HG02852 (cell line): ENCODE data around the gene TMEM218.

Experiments used
- ATAC-seq: cut with Tn5 transposase; IDR thresholded peaks from one replicate; pipeline ENCODE4 v1.9.1; 2021; ENCODE audit warnings: mild to moderate bottlenecking, moderate library complexity; ENCODE audit not compliant: unreplicated experiment

TMEM218 gene

DNA sequence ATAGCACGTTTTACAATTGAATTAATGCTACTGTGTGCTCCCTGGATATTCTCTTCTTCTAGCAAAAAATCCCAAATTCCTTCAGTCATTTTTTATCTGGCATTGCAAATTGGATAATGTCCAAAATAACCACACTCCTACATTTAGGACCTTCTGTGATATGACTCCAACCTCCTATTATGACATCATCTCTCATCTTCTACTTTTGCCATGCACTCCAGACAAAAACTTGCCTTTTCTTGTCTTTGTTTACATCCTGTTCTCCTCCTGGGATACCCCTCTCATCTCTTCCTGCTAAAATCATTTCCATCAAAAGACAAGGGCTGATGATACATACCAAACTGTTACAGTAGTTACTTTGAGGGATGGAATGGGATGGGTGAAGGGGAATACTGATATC is 20.6 kb upstream of the TMEM218 start:
- no peak for ATAC-seq

DNA sequence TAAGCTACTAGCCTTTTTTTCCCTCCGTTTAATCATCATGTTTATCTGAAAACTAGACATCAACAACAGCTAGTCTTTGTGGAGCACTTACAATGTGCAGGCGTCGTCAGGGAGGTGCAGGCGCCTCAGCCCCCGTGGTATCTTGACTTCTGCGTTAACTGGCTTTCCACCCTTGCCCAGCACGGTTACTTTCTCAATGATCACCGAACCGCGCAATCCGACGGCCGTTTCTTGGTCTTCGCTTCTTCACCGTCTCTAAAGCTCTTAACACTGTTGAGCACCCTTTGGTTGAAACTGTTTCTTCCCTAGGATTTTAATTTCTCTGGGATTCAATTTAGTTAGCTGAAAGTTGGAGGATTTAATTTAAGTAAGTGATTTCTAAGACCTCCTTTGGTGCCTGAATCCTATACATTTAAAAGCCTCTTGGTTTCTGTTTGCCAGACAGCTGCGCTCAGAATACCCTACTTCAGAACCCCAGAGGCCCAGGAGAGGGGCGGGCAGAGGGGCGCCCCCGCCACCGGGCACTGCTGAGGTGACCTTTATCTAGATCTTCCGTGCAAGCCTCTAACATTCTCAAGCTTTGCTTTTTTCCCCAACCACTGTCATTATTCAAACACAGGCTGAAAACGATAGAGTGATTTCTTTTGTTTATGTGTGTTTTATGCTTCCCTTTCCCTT is 18.0 kb upstream of the TMEM218 start:
- ATAC-seq, result no peak

DNA sequence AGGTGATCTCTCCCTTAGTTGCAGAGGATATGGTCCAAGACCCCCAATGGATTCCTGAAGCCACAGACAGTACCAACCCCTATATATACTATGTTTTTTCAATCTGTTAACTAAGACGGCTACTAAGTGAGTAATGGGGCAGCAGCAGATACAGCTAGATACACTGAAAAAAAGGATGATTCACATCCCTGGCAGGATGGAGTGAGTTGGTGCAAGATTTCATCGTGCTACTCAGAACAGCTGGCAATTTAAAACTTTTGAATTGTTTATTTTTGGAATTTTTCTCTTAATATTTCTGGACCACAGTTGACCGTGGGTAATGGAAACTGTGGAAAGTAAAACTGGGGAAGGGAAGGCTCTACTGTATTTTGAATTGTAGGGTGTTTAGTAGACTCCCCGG is 17.0 kb upstream of the TMEM218 start:
- ATAC-seq, result no peak

DNA sequence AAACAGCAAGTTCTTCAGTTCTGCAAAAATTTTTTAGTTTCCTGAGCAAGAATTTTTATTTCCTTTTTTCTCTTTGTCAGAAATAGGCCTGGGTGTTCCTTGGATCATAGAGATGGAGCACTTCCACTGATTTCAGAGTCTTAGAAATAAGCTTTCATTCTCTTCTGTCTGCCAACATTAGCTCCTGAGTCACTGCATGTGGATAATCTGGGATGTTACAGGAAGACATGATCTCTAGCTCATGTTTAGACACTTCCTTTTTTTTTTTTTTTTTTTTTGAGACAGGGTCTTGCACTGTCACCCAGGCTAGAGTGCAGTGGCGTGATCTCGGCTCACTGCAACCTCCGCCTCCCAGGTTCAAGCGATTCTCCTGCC is 13.2 kb upstream of the TMEM218 start:
- no peak for ATAC-seq

DNA sequence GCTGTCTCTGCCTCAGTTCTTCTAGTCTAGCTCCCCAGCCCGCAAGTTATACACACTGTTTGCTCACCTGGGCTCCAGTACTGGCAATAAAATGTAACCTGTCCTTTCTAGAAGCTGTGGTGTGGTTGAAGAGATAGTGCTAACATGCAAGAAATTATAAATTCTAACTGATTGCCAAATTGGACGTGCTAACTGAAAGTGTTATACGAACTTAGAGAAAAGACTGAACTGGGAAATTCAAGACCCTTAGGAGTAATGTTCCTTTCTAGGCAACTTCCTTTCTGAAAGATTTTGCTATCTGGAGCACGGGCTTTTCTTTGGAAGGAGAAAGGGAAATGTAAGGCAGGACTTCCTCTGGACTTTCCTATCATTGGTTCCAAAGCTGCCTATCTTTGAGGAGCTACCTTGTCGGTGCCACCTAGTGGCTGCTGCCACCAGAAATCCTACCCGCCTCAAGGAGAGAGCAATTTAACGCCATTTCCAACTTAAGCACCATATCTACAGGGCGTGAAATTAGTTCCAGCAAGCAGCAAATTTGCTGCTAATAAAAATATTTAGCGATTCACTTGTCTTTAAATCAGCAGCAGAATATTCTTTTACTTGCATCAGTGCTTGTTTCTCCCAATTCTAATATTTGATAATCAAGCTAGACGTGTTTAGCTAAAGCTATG is 12.7 kb upstream of the TMEM218 start:
- no peak for ATAC-seq

DNA sequence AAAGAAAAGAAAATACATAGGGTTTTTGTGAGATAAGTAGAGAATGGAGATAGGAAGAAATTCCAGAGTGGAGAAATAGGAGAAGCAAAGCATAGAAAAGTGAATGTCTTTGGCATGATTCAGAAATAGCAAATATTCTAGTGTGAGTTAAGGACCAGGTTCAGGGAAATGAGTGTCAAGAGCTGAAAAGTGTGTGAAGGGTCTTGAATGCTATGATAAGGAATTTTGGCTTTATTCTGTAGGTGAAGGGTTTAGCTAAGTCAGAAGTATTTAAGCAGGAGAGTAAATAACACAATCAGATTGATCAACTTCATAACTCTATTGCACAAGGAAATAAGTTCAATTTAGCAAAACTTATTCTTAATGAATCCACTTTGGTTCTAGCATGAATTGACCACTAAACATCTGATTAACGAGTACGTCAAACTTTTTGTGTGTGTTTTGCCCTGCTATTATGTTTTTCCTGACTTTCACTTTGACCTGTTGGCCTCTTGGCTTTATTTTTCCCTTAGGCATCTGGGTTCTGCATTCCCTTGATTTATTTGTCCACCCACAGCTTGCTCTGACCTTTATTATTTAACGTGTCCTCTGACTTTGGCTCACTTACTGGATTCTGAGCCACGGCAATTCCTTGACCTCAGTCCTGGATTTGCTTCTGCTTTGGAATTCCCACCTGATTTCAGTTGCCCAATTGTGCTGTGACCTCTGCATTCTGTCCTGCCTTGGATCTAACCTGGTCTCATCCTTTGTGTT is 11.9 kb upstream of the TMEM218 start:
- ATAC-seq, result no peak

DNA sequence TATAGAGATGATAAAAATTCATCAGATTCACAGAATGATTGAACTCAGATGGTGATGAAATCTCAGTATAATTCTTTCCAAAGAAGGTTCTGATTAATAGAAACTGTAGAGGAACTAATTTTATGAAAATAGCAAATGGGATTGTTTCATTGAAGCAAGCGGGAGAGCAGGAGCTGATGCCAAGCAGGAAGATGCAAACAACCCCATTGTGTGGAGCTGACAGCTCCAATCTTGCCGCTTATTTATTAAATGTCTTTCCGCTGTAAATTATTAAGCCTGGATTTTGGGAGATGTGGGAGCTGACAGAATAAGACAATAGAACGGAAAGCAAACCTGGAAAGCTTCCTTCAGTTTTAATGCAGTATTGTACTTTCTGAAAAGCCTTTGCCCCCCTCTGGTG is 6.0 kb upstream of the TMEM218 start:
- no peak for ATAC-seq

DNA sequence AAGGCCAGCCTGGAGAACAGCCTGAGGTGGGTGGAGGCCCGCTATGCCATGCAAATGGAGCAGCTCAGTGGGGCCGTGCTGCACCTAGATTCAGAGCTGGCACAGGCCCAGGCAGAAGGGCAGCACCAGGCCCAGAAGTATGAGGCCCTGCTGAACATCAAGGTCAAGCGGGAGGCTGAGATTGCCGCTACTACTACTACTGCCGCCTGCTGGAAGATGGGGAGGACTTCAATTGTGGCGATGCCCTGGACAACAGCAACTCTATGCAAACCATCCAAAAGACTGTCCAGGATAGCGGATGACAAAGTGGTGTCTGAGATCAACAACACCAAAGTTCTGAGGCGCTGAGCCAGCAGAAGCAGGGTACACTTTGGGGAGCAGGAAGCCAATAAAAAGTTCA is 3.1 kb upstream of the TMEM218 start:
- ATAC-seq, result no peak

DNA sequence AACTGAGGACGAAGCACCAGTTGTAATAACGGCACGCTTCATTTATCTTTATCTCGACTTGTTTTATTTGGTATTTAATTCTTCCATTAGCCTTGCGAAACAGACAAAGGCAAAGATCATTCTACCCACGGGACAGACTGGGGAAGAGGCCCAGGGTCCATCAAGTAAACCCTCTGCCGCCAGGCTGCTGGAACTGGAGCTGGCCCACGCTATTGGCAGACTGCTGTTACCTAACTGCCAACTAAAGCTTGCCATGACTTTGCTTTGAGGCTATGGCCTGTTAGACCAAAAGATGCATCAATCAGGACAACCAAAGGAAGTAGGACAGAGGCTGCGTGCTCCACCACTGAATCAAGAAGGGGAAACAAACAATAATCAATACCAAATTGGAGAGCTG is 780 bp upstream of the TMEM218 start:
- no peak for ATAC-seq

DNA sequence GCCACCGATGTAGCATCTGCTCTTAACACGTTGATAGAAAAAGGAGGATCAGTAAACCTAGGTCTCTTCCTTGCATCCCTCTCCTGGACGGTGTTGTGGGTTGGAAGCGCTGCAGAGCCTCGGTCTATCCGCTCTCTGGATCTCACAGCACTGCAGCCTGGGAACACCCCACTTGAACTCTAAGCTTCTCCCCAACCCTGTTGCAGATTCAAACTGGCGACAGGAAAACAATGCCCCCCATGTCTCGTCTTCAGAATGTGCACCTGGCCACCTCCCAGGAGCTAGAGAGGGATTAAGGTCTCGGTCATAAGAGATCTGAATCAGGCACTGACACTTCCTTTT is 454 bp downstream of the TMEM218 start:
- no peak for ATAC-seq

DNA sequence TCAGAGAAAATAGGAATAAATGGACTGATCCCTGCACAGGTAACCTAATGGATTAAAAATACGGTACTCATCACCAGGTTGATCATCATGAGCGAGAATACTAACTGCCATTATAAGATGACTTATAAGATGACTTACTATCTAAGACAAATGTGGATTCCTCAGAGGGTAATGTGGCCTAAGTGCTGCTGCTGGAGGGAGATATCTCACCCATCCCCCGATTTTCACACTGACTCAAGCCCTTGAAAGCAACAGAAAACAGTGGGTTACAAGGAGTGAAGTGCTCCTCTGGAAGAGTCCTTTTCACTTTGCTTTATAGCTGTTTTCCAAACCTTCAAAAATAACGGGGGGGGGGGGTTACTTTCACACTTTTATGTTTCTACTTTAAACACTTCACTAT is 920 bp downstream of the TMEM218 start:
- ATAC-seq, result no peak

DNA sequence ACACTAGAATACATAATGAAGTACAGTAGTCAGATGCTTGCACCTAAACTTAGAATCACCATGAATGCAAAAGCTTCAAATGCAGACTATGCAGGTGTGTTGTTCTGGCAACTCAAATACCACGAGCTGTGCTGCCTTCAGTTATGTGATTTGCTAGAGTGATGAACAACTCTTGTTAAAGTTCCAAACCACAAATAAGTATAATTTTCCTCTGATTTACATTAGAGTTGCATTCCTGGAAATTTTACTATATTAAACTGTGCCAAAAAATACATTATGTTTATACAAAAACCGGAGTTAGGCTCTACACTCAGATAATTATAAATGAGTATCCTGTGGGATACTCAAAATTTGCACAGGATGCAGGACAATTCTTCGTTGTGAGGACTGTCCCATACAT is 3.0 kb downstream of the TMEM218 start:
- no peak for ATAC-seq

DNA sequence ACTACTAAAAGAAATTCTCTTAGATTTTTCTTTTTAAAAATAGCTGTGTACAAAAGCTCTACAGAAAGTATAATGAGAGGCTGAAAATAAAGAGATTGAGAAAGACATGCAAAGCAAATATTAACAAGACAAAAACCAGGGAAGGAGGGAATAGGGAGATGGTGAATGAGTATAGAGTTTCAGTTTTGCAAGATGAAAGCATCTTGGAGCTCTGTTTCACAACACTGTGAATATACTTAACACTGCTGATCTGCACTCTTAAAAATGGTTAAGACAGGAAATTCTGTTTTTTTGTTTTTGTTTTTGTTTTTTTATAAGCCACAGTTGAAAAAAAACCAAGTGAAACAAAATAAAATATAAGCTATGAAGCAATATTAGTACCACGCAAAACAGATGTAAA is 5.5 kb downstream of the TMEM218 start:
- no peak for ATAC-seq

DNA sequence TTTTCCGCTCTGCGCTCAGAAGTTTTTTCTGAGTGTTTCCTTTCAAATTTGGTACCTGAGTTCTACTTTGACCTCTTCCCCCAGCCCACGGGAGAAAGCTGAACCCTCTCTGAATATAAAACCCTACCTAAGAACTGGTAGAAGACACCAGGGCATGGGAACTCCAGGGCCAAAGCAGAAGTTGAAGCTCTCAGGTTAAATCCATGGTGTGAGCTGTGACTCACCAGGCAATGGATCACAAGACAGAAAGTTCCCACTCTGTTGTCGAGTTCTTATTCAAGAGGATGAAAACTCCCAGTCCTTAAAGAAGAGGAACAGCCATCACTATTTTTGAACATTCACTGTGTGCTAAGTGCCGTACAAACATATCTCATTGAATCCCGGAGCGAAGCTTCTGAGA is 8.9 kb downstream of the TMEM218 start:
- ATAC-seq, result no peak

DNA sequence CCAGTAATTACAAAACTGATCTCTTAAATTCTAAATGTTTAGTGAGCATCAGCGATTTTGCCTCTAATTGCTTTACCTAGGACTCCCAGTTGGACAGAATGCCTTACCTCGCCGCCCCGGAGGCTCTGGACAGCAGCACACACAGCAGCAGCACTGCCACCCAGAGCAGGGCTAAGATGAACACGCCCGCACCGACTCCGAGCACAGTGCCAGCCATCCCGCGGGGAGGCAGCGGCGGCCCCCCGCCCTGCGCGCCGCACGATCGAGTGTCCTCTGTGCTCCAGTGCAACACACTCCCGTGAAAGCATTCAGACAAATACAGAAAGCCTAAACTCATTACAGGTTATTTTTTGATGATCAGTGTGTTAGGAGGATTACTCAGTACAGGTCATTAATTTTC is 9.4 kb downstream of the TMEM218 start:
- no peak for ATAC-seq

DNA sequence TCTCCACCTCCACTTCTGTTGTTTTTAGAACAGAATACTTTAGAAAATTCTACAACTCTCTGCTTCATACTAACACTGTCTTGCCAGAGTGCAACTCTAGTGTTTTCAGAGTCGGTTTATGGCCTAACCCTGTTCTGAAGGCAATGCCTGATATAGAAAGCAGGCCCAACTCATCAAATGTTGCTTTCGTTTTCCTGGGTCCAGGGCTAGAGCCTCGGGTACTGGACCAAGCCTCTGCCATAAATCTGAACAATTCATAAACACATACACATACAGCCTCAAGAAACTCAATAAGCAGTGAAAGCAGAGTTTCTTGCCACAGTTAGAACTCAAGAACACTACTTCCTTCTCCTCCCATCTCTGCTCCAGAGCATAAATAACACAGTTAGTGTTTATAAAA is 9.8 kb downstream of the TMEM218 start:
- ATAC-seq, result no peak

DNA sequence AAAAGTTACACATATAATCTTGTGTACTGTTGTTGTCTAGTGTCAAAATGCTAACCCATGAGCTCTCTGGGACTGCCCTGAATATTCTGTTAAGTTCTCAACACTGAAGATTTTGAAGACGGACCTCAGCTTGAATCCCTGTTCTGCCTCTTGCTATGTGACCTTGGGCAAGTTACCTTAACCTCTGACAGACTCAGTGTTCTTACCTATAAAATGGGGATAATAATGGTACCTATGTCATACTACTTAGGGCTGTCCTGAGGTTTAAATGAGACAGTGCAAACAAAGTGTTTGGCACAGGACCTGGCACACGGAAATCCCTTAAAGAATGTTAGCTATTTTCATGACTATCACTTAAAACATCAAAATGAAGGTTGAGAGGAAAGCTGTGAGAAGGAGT is 11.3 kb downstream of the TMEM218 start:
- ATAC-seq, result no peak

DNA sequence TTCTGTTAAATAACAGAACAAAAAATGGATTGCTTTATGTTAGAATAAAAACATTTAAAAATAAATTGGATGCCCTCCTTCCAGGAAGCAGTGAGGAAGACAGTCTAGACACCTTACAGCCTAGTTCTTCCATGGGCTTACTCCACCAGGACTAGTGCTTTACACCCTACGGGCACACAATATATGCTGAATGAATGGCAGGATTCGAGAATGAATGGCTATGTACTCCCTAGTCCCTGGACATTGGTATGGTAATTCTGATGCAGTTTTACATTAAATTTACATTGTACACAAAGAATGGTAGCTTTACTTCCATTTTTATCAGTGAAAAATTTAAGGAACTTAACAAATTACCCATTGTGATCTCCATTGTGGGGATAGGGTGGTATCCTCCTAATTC is 16.7 kb downstream of the TMEM218 start:
- ATAC-seq, result no peak

DNA sequence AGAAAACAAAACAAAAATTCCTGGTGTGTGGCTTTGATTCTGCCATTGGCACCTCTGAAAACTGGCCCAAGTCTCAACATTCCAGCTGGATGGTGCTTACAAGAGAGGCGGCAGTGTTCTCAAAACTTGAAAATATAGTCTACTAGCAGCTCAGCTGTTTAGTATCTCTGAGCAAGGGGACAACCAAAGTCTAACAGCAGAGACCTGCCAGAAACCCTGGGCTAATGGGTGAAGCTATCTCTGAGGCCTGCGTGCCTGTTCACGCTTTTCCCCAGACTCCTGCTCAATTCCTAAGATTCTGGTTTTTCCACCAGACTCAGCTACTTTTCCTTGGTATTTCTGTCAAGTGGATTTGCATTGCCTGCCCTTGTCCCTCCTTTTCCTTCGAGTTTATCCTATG is 17.9 kb downstream of the TMEM218 start:
- ATAC-seq, result no peak

DNA sequence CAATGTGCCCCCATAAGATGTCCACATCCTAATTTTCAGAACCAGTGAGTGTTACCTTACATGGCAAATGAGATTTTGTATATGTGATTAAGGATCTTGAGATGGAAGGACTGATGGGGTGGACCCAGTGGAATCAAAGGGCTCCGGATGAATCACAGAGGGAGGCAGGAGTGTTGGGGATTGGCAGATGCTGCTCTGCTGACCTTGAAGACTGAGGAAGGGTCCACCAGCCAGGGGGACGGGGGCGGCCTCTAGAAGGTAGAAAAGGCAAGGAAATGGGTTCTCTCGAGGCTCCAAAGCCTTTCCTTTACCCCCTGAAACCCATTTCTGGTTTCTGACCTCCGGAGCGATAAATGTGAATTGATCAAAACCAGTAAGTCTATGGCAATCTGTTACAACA is 18.8 kb downstream of the TMEM218 start:
- no peak for ATAC-seq

DNA sequence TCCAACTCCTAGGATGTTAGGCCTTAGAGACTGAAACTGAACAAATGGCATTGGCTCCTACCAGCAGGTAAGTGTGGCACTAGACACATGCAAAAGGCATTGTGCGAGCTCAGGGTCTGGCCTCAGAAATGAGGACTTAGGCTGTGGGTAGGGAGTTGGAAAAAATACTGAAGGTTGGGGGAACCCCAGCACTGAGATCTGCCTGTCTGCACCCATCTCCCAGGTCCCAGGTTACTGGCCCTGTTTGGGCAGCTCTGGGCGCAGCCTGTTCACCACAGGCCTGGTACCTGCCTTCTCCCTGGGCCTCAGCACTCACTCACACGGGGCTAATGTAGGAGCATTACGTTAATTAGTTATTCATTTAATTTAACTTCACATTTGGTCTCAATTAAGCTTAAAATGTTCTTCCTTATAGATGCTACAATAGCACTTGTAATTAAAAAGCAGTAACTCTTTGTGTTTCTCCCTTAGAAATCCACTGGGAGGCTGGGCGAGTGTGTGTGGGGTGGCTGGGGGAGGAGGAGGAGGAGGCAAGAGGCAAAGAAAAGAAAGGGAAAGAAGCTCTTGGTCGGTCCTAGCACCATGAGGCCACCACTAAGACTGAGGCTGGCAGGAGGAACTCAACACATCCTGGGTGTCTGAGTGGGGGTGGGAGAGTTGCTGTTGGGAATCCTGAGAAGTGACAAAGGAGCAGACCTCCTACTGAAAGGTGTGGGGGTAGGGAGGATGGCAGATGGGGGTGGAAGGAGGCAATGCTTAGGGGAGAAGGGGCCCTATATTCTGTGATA is 19.4 kb downstream of the TMEM218 start:
- ATAC-seq, result no peak
